ENCODE results near the gene ARHGAP26.

GRCh38 chr5:142911775-142912174 lies 141.6 kb downstream of the ARHGAP26 start:
- TF ChIP-seq CTCF (IDR thresholded peaks at IDR 0.05; ENCODE audit: low read depth, low read length, poor library complexity, severe bottlenecking) (no peak), EZH2phosphoT487 (IDR thresholded peaks at IDR 0.05; ENCODE audit: borderline replicate concordance, low read length) (no peak)

All from DOHH2 (cell line).